22Rv1 (cell line): ENCODE measurements around the gene CCKAR.
"Not testable (repeated sequence)": the region's sequence is repeated elsewhere in the genome, so short reads cannot be mapped to it uniquely, and the experiment has no call there.

Experiments
- H3K27ac ChIP-seq: fragments of 450-650 bp; 2 replicates; pipeline ENCODE4 v1.5.1; 2017
- CTCF ChIP-seq: fragments of 450-650 bp; IDR thresholded peaks from 2 replicates; pipeline ENCODE4 v1.5.1; 2017; ENCODE audit warnings: mild to moderate bottlenecking
- ZFX ChIP-seq: fragments of 450-650 bp; IDR thresholded peaks from 2 replicates; pipeline ENCODE4 v1.6.1; 2017; ENCODE audit warnings: antibody characterized with exemption, borderline replicate concordance

CCKAR gene

GRCh38 chr4:26507286-26507685, 17.0 kb upstream of the CCKAR start:
- TF ChIP-seq ZFX (no peak), CTCF (no peak)
- no peak overlapping the region for H3K27ac ChIP-seq

GRCh38 chr4:26503844-26504243, 13.6 kb upstream of the CCKAR start:
- TF ChIP-seq ZFX (no peak), CTCF (no peak)
- no peak overlapping the region for H3K27ac ChIP-seq

GRCh38 chr4:26503427-26503826, 13.1 kb upstream of the CCKAR start:
- no peak for TF ChIP-seq ZFX
- no peak for TF ChIP-seq CTCF
- no peak overlapping the region for H3K27ac ChIP-seq

- H3K27ac ChIP-seq, result not testable (repeated sequence)
Measured at GRCh38 chr4:26500565-26500999, 10.3 kb upstream of the CCKAR start.

GRCh38 chr4:26496207-26496783, 6.0 kb upstream of the CCKAR start:
- H3K27ac ChIP-seq, result no peak overlapping the region
- TF ChIP-seq CTCF, result peak; percentile 19; the same call in 1 of the 2 replicates
- no peak for TF ChIP-seq ZFX

GRCh38 chr4:26493461-26493860, 3.2 kb upstream of the CCKAR start:
- TF ChIP-seq ZFX (no peak), CTCF (no peak)
- H3K27ac ChIP-seq, result no peak overlapping the region

- no peak for TF ChIP-seq ZFX
- TF ChIP-seq CTCF, result no peak
Measured at GRCh38 chr4:26491449-26492170, 1.3 kb upstream of the CCKAR start.

GRCh38 chr4:26490960-26491284, 638 bp upstream of the CCKAR start:
- TF ChIP-seq CTCF, result no peak
- no peak overlapping the region for H3K27ac ChIP-seq

More at GRCh38 chr4:26491449-26492170, 1.3 kb upstream of the CCKAR start:
- H3K27ac ChIP-seq, result no peak overlapping the region
